Measurements from ENCODE around the gene P4HA2. TPM values are rescaled to one million over a fixed set of nuclear protein-coding genes. Genes with fewer than 3 reads are reported as not detected.

P4HA2 gene
- total and polyA plus RNA-seq, 2 experiments from 2014 or later = 139 to 246 TPM

DNA sequence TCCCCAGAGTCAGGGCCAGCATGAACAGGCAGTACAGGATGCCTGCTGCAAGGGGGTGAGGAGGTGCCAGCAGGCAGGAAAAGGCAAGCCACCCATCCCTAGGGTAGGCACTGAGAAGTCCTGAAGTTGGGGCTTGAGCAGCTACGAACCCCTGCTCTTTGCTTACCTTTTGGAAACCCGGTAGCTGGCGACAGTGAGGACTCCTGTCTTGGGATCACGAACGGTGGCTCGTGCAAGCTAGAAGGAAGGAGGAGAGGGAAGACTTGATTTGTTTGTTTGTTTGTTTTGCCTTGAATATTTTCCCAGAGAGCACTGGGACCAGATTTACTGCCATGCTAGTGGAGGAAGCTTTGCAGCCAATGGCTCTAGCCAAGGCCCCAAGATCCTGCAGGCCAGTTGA is 23.7 kb downstream of the P4HA2 start:
- H3K79me2 ChIP-seq = no peaks in the 10 kb centered on the region
- no peaks in the 10 kb centered on the region for H3K9me2 ChIP-seq (replicated peaks; ENCODE audit: insufficient read depth)
- no peak overlapping the region for H3K27ac ChIP-seq
- H3K36me3 ChIP-seq (replicated peaks; ENCODE audit: insufficient read depth, low read depth) = no peaks in the 10 kb centered on the region
- WGBS (ENCODE audit: low lambda C conversion rate, missing lambda C conversion rate) = 97% methylated on average over 6 of the region's 6 CpGs
- H3K4me1 ChIP-seq (ENCODE audit: insufficient read depth) = no peaks in the 10 kb centered on the region
- H2AFZ ChIP-seq = no peak overlapping the region
- no peak for DNase-seq (ENCODE audit: low spot score)
- no peaks in the 10 kb centered on the region for H3K9me3 ChIP-seq (ENCODE audit: low read depth)
- TF ChIP-seq, protein P1, sequence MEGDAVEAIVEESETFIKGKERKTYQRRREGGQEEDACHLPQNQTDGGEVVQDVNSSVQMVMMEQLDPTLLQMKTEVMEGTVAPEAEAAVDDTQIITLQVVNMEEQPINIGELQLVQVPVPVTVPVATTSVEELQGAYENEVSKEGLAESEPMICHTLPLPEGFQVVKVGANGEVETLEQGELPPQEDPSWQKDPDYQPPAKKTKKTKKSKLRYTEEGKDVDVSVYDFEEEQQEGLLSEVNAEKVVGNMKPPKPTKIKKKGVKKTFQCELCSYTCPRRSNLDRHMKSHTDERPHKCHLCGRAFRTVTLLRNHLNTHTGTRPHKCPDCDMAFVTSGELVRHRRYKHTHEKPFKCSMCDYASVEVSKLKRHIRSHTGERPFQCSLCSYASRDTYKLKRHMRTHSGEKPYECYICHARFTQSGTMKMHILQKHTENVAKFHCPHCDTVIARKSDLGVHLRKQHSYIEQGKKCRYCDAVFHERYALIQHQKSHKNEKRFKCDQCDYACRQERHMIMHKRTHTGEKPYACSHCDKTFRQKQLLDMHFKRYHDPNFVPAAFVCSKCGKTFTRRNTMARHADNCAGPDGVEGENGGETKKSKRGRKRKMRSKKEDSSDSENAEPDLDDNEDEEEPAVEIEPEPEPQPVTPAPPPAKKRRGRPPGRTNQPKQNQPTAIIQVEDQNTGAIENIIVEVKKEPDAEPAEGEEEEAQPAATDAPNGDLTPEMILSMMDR (IDR thresholded peaks at IDR 0.05; ENCODE audit: poor library complexity) = no peak
- TF ChIP-seq EZH2phosphoT487 (IDR thresholded peaks at IDR 0.05; ENCODE audit: low read depth, severe bottlenecking, unreplicated experiment) (no peak), EZH2 (IDR thresholded peaks at IDR 0.05; ENCODE audit: borderline replicate concordance) (no peak)
- H3K27me3 ChIP-seq = no peaks in the 10 kb centered on the region
- H3K4me2 ChIP-seq = no peak overlapping the region
- no peaks in the 10 kb centered on the region for H4K20me1 ChIP-seq (ENCODE audit: insufficient read depth, poor library complexity, severe bottlenecking)
- no peak overlapping the region for H3K4me3 ChIP-seq

DNA sequence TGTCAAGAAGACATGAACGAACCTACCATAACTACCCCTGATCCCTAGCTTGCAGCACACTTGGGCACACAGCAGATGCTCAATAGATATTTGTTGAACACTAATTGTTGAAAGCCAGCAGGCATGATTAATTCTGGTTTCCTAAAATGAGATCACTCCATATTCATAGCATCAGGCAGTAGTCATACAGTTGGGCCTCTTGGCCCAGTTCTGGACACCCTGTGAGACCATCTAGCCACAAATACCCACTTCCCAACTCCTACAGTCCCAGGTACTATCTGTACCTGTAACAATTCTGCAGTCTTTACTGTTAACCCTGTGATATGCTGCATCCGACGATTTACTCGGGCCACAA is 24.2 kb downstream of the P4HA2 start:
- no peak for TF ChIP-seq EZH2 (IDR thresholded peaks at IDR 0.05; ENCODE audit: borderline replicate concordance)
- Histone ChIP-seq H3K27me3 (no peaks in the 10 kb centered on the region), H3K4me1 (ENCODE audit: insufficient read depth) (no peaks in the 10 kb centered on the region), H4K20me1 (ENCODE audit: insufficient read depth, poor library complexity, severe bottlenecking) (no peaks in the 10 kb centered on the region), H3K27ac (no peak overlapping the region), H3K36me3 (replicated peaks; ENCODE audit: insufficient read depth, low read depth) (no peaks in the 10 kb centered on the region), H2AFZ (no peak overlapping the region), H3K9me3 (ENCODE audit: low read depth) (no peaks in the 10 kb centered on the region), H3K4me3 (no peak overlapping the region), H3K9me2 (replicated peaks; ENCODE audit: insufficient read depth) (no peaks in the 10 kb centered on the region), H3K4me2 (no peak overlapping the region), H3K79me2 (no peaks in the 10 kb centered on the region)
- no peak for DNase-seq (ENCODE audit: low spot score)
- WGBS (ENCODE audit: low lambda C conversion rate, missing lambda C conversion rate) = 95% methylated on average over 4 of the region's 4 CpGs

DNA sequence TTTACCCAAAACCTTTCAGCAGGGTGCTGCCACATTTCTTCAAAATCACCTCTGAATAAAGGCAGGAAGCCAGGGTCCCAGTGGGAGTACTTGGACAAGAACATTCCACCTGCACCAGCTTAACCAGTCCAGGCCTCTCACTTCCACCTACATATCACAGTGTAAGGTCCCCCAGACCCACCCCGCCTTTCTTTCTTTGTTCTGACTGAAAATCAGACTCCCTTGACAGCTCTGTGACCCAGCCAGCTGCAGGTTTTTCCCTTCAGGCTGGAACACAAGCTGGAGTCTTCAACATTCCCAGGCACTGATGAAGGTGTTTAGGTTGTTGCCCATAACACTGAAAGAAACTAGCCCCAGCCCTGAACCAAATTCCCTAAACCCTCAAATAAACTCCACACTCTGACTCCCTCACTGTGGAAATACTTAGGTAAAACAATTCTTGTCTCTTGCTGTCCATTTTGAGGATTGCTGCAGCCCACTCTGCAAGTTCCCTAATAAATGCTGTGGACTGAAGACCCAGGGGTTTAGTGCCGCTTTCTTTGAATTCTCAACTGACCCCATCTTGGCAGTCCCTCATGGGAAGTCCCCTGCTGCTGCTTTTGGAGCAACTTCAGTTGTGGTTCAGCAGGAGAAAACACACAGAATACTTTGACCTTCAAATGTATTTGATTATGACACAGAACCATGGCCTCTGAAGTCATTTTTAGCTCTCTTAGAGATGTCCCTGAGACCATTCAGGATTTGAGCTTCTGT is 24.8 kb downstream of the P4HA2 start:
- Histone ChIP-seq H3K27me3 (no peaks in the 10 kb centered on the region), H4K20me1 (ENCODE audit: insufficient read depth, poor library complexity, severe bottlenecking) (no peaks in the 10 kb centered on the region), H3K4me1 (ENCODE audit: insufficient read depth) (no peaks in the 10 kb centered on the region), H2AFZ (no peak overlapping the region), H3K4me2 (no peak overlapping the region), H3K79me2 (no peaks in the 10 kb centered on the region), H3K9me3 (ENCODE audit: low read depth) (no peaks in the 10 kb centered on the region), H3K36me3 (replicated peaks; ENCODE audit: insufficient read depth, low read depth) (no peaks in the 10 kb centered on the region), H3K9me2 (replicated peaks; ENCODE audit: insufficient read depth) (no peaks in the 10 kb centered on the region), H3K4me3 (no peak overlapping the region), H3K27ac (no peak overlapping the region)
- DNase-seq (ENCODE audit: low spot score) = no peak
- WGBS (ENCODE audit: low lambda C conversion rate, missing lambda C conversion rate) = 93% methylated on average over 2 of the region's 2 CpGs
- TF ChIP-seq EZH2 (IDR thresholded peaks at IDR 0.05; ENCODE audit: borderline replicate concordance) = no peak
- TF ChIP-seq, protein P1 (IDR thresholded peaks at IDR 0.05; ENCODE audit: poor library complexity) = no peak
- no peak for TF ChIP-seq EZH2phosphoT487 (IDR thresholded peaks at IDR 0.05; ENCODE audit: low read depth, severe bottlenecking, unreplicated experiment)

DNA sequence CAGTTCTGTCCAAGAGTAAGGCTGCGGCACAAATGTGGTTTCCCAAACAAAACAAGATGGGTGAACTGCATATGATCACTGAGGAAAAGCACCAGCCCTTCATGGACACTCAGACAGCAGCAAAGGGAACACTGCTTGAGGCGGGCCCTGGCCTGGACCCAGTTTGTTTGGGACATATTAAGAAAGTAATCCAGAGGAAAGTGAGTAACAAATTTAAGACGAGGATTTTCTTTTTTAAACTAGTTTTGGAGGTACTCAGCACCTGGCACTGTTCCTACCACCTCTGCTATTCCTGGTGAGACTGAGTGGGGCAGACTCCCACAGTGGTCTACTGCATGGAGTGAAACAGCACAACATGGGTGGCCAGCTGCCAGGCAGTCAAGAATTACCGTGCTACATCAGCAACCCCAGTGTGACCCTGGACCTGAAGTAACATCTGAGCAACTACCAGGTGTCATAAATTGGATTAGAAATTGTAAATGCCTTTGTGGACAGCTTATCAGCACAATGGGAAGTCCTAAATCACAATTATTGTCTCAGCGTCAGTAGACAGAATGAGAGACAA is 28.5 kb downstream of the P4HA2 start:
- no peak overlapping the region for H2AFZ ChIP-seq
- no peak overlapping the region for H3K27ac ChIP-seq
- no peak overlapping the region for H3K4me2 ChIP-seq
- no peaks in the 10 kb centered on the region for H3K9me2 ChIP-seq (replicated peaks; ENCODE audit: insufficient read depth)
- 87% methylated on average over 5 of the region's 5 CpGs for WGBS (ENCODE audit: low lambda C conversion rate, missing lambda C conversion rate)
- no peaks in the 10 kb centered on the region for H3K36me3 ChIP-seq (replicated peaks; ENCODE audit: insufficient read depth, low read depth)
- no peak overlapping the region for H3K4me3 ChIP-seq
- no peaks in the 10 kb centered on the region for H3K27me3 ChIP-seq
- no peak for TF ChIP-seq EZH2phosphoT487 (IDR thresholded peaks at IDR 0.05; ENCODE audit: low read depth, severe bottlenecking, unreplicated experiment)
- TF ChIP-seq, protein P1 (IDR thresholded peaks at IDR 0.05; ENCODE audit: poor library complexity) = no peak
- no peak for TF ChIP-seq EZH2 (IDR thresholded peaks at IDR 0.05; ENCODE audit: borderline replicate concordance)
- no peaks in the 10 kb centered on the region for H3K9me3 ChIP-seq (ENCODE audit: low read depth)
- no peak for DNase-seq (ENCODE audit: low spot score)
- no peaks in the 10 kb centered on the region for H3K4me1 ChIP-seq (ENCODE audit: insufficient read depth)
- H4K20me1 ChIP-seq (ENCODE audit: insufficient read depth, poor library complexity, severe bottlenecking) = no peaks in the 10 kb centered on the region
- no peaks in the 10 kb centered on the region for H3K79me2 ChIP-seq
